GM23338 (cell line): ENCODE data around the gene PHC2. TPM values are rescaled to one million over a fixed set of nuclear protein-coding genes. Genes with fewer than 3 reads are reported as not detected.

Experiments used
- ATAC-seq: fragments of 200-7000 bp; cut with Tn5 transposase; 3 replicates; pipeline ENCODE4 v1.9.1; 2020
- DNase-seq: peaks from one replicate; pipeline ENCODE4 v3.0.0-alpha.2; 2015; ENCODE audit warnings: low spot score
- H2AFZ ChIP-seq: fragments of 200-600 bp; sonication (generic); 2 replicates; pipeline ENCODE4 v1.8.0; 2016; ENCODE audit warnings: antibody characterized with exemption, mild to moderate bottlenecking, moderate library complexity
- H3F3A ChIP-seq: fragments of 200-600 bp; sonication (generic); replicated peaks from 2 replicates; pipeline ENCODE4 v1.8.0; 2017; ENCODE audit warnings: antibody characterized with exemption, mixed run types, low read depth
- H3K27ac ChIP-seq: fragments of 200-600 bp; sonication (generic); 2 replicates; pipeline ENCODE4 v1.6.1; 2016; ENCODE audit warnings: low read depth
- H3K27me3 ChIP-seq: fragments of 200-600 bp; sonication (generic); 2 replicates; pipeline ENCODE4 v1.8.0; 2016; ENCODE audit warnings: mild to moderate bottlenecking, mixed run types, moderate library complexity; ENCODE audit not compliant: insufficient read depth
- H3K36me3 ChIP-seq: fragments of 200-600 bp; sonication (generic); 2 replicates; pipeline ENCODE4 v1.8.0; 2016; ENCODE audit warnings: mild to moderate bottlenecking; ENCODE audit not compliant: insufficient read depth
- H3K4me1 ChIP-seq: fragments of 200-600 bp; sonication (generic); 2 replicates; pipeline ENCODE4 v1.8.0; 2016; ENCODE audit warnings: mild to moderate bottlenecking, moderate library complexity; ENCODE audit not compliant: insufficient read depth
- H3K4me2 ChIP-seq: fragments of 200-600 bp; sonication (generic); 2 replicates; pipeline ENCODE4 v1.7.1; 2017; ENCODE audit warnings: mixed run types
- H3K4me3 ChIP-seq: fragments of 200-600 bp; sonication (generic); 2 replicates; pipeline ENCODE4 v1.6.1; 2016; ENCODE audit warnings: mixed run types
- H3K79me2 ChIP-seq: fragments of 200-600 bp; sonication (generic); replicated peaks from 2 replicates; pipeline ENCODE4 v1.8.0; 2017; ENCODE audit warnings: mild to moderate bottlenecking; ENCODE audit not compliant: insufficient read depth
- H3K9me2 ChIP-seq: fragments of 200-600 bp; sonication (generic); 2 replicates; pipeline ENCODE4 v1.8.0; 2017; ENCODE audit not compliant: insufficient read depth
- H4K20me1 ChIP-seq: fragments of 200-600 bp; sonication (generic); replicated peaks from 2 replicates; pipeline ENCODE4 v1.8.0; 2017; ENCODE audit warnings: mild to moderate bottlenecking; ENCODE audit not compliant: insufficient read depth
- H3K27ac Mint-ChIP-seq: 2 replicates; pipeline ENCODE4 v1.8.0; 2020; ENCODE audit warnings: inconsistent platforms, mild to moderate bottlenecking, moderate library complexity, mixed read lengths
- H3K27me3 Mint-ChIP-seq: 3 replicates; pipeline ENCODE4 v1.8.0; 2022; ENCODE audit warnings: low read depth, mild to moderate bottlenecking, moderate library complexity, mixed read lengths, inconsistent platforms; ENCODE audit not compliant: insufficient read depth, poor library complexity
- H3K36me3 Mint-ChIP-seq: 3 replicates; pipeline ENCODE4 v1.8.0; 2021; ENCODE audit warnings: low read depth, mild to moderate bottlenecking, inconsistent platforms, moderate library complexity, mixed read lengths
- H3K4me1 Mint-ChIP-seq: 3 replicates; pipeline ENCODE4 v1.8.0; 2020; ENCODE audit warnings: mild to moderate bottlenecking, inconsistent platforms, mixed read lengths
- H3K4me3 Mint-ChIP-seq: 3 replicates; pipeline ENCODE4 v1.8.0; 2021; ENCODE audit warnings: moderate library complexity, mild to moderate bottlenecking, inconsistent platforms, mixed read lengths
- H3K9me3 Mint-ChIP-seq: 3 replicates; pipeline ENCODE4 v1.8.0; 2020; ENCODE audit warnings: moderate library complexity, mild to moderate bottlenecking, inconsistent platforms, mixed read lengths
- CREB1 ChIP-seq: fragments of 250-450 bp; sonication (Bioruptor Pico); IDR thresholded peaks from 2 replicates; pipeline ENCODE4 v1.5.0; 2020; ENCODE audit warnings: low read depth, mild to moderate bottlenecking, moderate library complexity
- EZH2 ChIP-seq: fragments of 200-600 bp; sonication (generic); IDR thresholded peaks from one replicate; pipeline ENCODE4 v1.8.0; 2017; ENCODE audit warnings: antibody characterized with exemption, mild to moderate bottlenecking, low read depth; ENCODE audit not compliant: unreplicated experiment
- EZH2phosphoT487 ChIP-seq: fragments of 200-600 bp; sonication (generic); IDR thresholded peaks from one replicate; pipeline ENCODE4 v1.8.1; 2018; ENCODE audit warnings: antibody characterized with exemption; ENCODE audit not compliant: unreplicated experiment
- NANOG ChIP-seq: IDR thresholded peaks from 2 replicates; pipeline ENCODE4 v1.6.1; 2016; ENCODE audit warnings: antibody characterized with exemption, borderline replicate concordance
- STAT1 ChIP-seq: IDR thresholded peaks from one replicate; pipeline ENCODE4 v1.6.1; 2016; ENCODE audit warnings: antibody characterized with exemption; ENCODE audit not compliant: unreplicated experiment
- ZNF114 ChIP-seq: fragments of 250-450 bp; sonication (Bioruptor Pico); IDR thresholded peaks from 2 replicates; pipeline ENCODE4 v1.5.0; 2020; ENCODE audit warnings: mild to moderate bottlenecking, moderate library complexity
- ZNF331 ChIP-seq: fragments of 250-450 bp; sonication (Bioruptor Pico); IDR thresholded peaks from 2 replicates; pipeline ENCODE4 v1.5.0; 2020; ENCODE audit warnings: low read depth, mild to moderate bottlenecking, moderate library complexity
- polyA plus RNA-seq: library from polyadenylated mRNA; unstranded; fragments of >200 nt; fragmentation: Nextera tagmentation; extraction: Ambion mirVana; gene quantifications from 2 replicates; pipeline ENCODE4 v1.2.1, GENCODE V29; 2016
- total RNA-seq: library from RNA; depleted of rRNA; stranded (reverse); fragments of >200 nt; shearing (Covaris generic); gene quantifications from 2 replicates; pipeline ENCODE4 v1.2.3, GENCODE V29; 2014
- TF ChIP-seq, protein P1 (sequence below): fragments of 250-450 bp; sonication (Bioruptor Pico); IDR thresholded peaks from 2 replicates; pipeline ENCODE4 v1.5.0; 2020; ENCODE audit warnings: mild to moderate bottlenecking, moderate library complexity
- TF ChIP-seq, protein P2 (sequence below), 2 experiments: fragments of 200-600 bp in 1 of 2; sonication (generic) in 1 of 2; conservative IDR thresholded peaks; 2 replicates each; pipeline versions ENCODE4 v1.5.1 to v1.6.1; 2016 to 2017; ENCODE audit warnings: antibody characterized with exemption in 2 of 2, low read depth in 2 of 2, mild to moderate bottlenecking in 2 of 2, moderate library complexity in 1 of 2
- TF ChIP-seq, protein P3 (sequence below): IDR thresholded peaks from one replicate; pipeline ENCODE4 v1.6.1; 2018; ENCODE audit warnings: antibody characterized with exemption; ENCODE audit not compliant: unreplicated experiment
- TF ChIP-seq, protein P4 (sequence below): IDR thresholded peaks from 2 replicates; pipeline ENCODE4 v1.6.1; 2016; ENCODE audit warnings: antibody characterized with exemption

PHC2 gene
- total and polyA plus RNA-seq, 2 experiments from 2014 or later, result 1.7 to 7.3 TPM

DNA sequence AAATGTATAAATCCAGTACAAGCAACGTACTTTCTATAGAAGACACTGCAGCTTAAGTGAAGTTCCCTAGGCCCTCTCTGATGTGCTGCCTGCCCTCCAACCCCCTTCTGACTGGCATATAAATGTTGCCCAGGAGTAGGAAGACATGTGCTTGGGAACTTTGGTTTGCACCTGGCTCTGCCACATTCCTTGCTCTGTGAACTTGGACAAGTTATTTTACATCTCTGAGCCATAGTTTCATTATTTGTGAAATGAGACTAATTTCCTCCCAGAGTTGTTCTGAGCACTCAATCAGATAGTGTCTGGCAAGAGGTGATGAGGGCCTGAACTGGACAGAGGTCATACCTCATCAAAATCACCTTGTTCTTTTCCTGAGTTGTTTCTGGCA is 3.5 kb upstream of the PHC2 start (continued):
- TF ChIP-seq, protein P1, sequence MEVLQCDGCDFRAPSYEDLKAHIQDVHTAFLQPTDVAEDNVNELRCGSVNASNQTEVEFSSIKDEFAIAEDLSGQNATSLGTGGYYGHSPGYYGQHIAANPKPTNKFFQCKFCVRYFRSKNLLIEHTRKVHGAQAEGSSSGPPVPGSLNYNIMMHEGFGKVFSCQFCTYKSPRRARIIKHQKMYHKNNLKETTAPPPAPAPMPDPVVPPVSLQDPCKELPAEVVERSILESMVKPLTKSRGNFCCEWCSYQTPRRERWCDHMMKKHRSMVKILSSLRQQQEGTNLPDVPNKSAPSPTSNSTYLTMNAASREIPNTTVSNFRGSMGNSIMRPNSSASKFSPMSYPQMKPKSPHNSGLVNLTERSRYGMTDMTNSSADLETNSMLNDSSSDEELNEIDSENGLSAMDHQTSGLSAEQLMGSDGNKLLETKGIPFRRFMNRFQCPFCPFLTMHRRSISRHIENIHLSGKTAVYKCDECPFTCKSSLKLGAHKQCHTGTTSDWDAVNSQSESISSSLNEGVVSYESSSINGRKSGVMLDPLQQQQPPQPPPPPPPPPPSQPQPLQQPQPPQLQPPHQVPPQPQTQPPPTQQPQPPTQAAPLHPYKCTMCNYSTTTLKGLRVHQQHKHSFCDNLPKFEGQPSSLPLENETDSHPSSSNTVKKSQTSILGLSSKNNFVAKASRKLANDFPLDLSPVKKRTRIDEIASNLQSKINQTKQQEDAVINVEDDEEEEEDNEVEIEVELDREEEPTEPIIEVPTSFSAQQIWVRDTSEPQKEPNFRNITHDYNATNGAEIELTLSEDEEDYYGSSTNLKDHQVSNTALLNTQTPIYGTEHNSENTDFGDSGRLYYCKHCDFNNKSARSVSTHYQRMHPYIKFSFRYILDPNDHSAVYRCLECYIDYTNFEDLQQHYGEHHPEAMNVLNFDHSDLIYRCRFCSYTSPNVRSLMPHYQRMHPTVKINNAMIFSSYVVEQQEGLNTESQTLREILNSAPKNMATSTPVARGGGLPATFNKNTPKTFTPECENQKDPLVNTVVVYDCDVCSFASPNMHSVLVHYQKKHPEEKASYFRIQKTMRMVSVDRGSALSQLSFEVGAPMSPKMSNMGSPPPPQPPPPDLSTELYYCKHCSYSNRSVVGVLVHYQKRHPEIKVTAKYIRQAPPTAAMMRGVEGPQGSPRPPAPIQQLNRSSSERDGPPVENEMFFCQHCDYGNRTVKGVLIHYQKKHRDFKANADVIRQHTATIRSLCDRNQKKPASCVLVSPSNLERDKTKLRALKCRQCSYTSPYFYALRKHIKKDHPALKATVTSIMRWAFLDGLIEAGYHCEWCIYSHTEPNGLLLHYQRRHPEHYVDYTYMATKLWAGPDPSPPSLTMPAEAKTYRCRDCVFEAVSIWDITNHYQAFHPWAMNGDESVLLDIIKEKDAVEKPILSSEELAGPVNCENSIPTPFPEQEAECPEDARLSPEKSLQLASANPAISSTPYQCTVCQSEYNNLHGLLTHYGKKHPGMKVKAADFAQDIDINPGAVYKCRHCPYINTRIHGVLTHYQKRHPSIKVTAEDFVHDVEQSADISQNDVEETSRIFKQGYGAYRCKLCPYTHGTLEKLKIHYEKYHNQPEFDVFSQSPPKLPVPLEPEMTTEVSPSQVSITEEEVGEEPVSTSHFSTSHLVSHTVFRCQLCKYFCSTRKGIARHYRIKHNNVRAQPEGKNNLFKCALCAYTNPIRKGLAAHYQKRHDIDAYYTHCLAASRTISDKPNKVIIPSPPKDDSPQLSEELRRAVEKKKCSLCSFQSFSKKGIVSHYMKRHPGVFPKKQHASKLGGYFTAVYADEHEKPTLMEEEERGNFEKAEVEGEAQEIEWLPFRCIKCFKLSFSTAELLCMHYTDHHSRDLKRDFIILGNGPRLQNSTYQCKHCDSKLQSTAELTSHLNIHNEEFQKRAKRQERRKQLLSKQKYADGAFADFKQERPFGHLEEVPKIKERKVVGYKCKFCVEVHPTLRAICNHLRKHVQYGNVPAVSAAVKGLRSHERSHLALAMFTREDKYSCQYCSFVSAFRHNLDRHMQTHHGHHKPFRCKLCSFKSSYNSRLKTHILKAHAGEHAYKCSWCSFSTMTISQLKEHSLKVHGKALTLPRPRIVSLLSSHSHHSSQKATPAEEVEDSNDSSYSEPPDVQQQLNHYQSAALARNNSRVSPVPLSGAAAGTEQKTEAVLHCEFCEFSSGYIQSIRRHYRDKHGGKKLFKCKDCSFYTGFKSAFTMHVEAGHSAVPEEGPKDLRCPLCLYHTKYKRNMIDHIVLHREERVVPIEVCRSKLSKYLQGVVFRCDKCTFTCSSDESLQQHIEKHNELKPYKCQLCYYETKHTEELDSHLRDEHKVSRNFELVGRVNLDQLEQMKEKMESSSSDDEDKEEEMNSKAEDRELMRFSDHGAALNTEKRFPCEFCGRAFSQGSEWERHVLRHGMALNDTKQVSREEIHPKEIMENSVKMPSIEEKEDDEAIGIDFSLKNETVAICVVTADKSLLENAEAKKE (CRISPR knock-in tag), result no peak
- no peak for TF ChIP-seq CREB1 (CRISPR knock-in tag)
- TF ChIP-seq, protein P2, sequence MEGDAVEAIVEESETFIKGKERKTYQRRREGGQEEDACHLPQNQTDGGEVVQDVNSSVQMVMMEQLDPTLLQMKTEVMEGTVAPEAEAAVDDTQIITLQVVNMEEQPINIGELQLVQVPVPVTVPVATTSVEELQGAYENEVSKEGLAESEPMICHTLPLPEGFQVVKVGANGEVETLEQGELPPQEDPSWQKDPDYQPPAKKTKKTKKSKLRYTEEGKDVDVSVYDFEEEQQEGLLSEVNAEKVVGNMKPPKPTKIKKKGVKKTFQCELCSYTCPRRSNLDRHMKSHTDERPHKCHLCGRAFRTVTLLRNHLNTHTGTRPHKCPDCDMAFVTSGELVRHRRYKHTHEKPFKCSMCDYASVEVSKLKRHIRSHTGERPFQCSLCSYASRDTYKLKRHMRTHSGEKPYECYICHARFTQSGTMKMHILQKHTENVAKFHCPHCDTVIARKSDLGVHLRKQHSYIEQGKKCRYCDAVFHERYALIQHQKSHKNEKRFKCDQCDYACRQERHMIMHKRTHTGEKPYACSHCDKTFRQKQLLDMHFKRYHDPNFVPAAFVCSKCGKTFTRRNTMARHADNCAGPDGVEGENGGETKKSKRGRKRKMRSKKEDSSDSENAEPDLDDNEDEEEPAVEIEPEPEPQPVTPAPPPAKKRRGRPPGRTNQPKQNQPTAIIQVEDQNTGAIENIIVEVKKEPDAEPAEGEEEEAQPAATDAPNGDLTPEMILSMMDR (conservative IDR thresholded peaks at IDR 0.05; ENCODE audit: low read depth in 2 of 2), result no peak
- no peak for TF ChIP-seq ZNF114 (CRISPR knock-in tag)
- no peak for TF ChIP-seq ZNF331

DNA sequence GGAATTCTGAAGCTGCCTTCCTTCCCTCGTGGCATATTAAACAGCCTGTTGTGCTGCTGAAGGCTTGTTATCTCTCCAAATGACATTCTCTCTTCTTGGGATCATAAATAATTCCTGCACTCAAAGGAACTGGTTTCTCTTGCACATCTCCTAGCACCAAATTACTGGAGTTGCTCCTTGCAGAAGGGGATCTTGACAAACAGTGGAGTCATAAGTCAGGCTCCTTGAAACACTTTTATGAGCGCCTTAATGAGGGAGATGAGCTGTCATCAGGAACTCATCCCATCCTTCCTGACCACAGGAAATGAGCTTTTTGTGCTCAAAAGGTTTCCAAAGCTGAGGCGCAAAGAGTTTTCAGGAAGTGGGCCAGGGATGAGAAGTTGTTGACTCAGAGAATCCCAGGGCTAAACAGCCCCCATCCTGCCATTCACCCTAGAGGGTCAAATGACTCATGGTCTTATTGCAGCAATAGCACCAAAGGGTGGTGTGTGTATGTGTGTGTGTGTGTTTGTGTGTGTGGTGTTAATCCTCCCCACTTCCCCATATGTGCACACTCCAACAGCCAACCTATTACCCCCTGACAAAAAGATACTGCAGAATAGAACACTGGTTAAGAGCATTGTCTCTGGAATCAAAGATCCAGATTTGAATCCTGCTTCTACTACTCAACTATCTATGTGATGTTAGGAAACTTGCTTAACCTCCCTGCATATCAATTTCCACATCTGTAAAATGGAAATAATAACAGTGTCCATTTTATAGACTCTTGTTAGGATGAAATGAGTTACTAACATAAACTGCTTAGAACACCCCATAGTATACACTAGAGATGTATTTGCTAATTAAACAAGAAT is 2.8 kb upstream of the PHC2 start:
- Mint-ChIP-seq H3K4me1 (peaks cover 11% of the 10 kb centered on the region; the same call in 2 of the 3 replicates), H3K27me3 (no peaks in the 10 kb centered on the region), H3K27ac (no peak overlapping the region), H3K36me3 (no peaks in the 10 kb centered on the region), H3K9me3 (no peaks in the 10 kb centered on the region), H3K4me3 (no peak overlapping the region)
- ATAC-seq (no peak), DNase-seq (no peak)
- H3K4me3 ChIP-seq, result no peak overlapping the region
- H3K27ac ChIP-seq, result no peak overlapping the region
- H3K79me2 ChIP-seq, result no peaks in the 10 kb centered on the region
- H3F3A ChIP-seq, result peaks cover 11% of the 10 kb centered on the region; the same call in 1 of the 2 replicates
- H3K36me3 ChIP-seq, result no peaks in the 10 kb centered on the region
- no peak overlapping the region for H3K4me2 ChIP-seq
- H2AFZ ChIP-seq, result 0 out of 2 replicates have a peak overlapping the region, but pooled peaks have one; percentile 52
- H3K4me1 ChIP-seq, result peaks cover 19% of the 10 kb centered on the region
- H3K27me3 ChIP-seq, result peaks cover 27% of the 10 kb centered on the region
- H4K20me1 ChIP-seq, result peaks cover 5% of the 10 kb centered on the region; the same call in 1 of the 2 replicates
- H3K9me2 ChIP-seq, result no peaks in the 10 kb centered on the region
- TF ChIP-seq, protein P3, sequence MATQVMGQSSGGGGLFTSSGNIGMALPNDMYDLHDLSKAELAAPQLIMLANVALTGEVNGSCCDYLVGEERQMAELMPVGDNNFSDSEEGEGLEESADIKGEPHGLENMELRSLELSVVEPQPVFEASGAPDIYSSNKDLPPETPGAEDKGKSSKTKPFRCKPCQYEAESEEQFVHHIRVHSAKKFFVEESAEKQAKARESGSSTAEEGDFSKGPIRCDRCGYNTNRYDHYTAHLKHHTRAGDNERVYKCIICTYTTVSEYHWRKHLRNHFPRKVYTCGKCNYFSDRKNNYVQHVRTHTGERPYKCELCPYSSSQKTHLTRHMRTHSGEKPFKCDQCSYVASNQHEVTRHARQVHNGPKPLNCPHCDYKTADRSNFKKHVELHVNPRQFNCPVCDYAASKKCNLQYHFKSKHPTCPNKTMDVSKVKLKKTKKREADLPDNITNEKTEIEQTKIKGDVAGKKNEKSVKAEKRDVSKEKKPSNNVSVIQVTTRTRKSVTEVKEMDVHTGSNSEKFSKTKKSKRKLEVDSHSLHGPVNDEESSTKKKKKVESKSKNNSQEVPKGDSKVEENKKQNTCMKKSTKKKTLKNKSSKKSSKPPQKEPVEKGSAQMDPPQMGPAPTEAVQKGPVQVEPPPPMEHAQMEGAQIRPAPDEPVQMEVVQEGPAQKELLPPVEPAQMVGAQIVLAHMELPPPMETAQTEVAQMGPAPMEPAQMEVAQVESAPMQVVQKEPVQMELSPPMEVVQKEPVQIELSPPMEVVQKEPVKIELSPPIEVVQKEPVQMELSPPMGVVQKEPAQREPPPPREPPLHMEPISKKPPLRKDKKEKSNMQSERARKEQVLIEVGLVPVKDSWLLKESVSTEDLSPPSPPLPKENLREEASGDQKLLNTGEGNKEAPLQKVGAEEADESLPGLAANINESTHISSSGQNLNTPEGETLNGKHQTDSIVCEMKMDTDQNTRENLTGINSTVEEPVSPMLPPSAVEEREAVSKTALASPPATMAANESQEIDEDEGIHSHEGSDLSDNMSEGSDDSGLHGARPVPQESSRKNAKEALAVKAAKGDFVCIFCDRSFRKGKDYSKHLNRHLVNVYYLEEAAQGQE, result no peak
- TF ChIP-seq NANOG, result no peak
- no peak for TF ChIP-seq CREB1 (CRISPR knock-in tag)
- TF ChIP-seq STAT1, result no peak
- no peak for TF ChIP-seq EZH2phosphoT487
- TF ChIP-seq, protein P4, sequence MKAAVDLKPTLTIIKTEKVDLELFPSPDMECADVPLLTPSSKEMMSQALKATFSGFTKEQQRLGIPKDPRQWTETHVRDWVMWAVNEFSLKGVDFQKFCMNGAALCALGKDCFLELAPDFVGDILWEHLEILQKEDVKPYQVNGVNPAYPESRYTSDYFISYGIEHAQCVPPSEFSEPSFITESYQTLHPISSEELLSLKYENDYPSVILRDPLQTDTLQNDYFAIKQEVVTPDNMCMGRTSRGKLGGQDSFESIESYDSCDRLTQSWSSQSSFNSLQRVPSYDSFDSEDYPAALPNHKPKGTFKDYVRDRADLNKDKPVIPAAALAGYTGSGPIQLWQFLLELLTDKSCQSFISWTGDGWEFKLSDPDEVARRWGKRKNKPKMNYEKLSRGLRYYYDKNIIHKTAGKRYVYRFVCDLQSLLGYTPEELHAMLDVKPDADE, result no peak
- TF ChIP-seq ZNF114 (CRISPR knock-in tag), result no peak
- TF ChIP-seq EZH2, result no peak
